T-cell (primary cell): ENCODE results near the gene EXOC3L1. TPM values are rescaled to one million over a fixed set of nuclear protein-coding genes. Genes with fewer than 3 reads are reported as not detected.

Experiments
- ATAC-seq, 4 experiments: fragments of 200-7000 bp in 3 of 4; fragments of 150-1000 bp in 1 of 4; cut with Tn5 transposase; replicated peaks in 1 of 4; 1 replicate in 3 of 4; 2 replicates in 1 of 4; pipeline ENCODE4 v1.10.0; 2021; ENCODE audit warnings: moderate library complexity in 3 of 4, mild to moderate bottlenecking in 2 of 4, moderate number of reproducible peaks in 1 of 4
- CTCF ChIA-PET, 2 donors: fragments of 300-600 bp; sonication (Branson Sonifier 250); formaldehyde crosslinking; loops; one replicate each; lab custom pipeline; 2022; ENCODE audit warnings: antibody characterized with exemption in 2 of 2; lab: Charles Lee
- POLR2A ChIA-PET, 2 donors: fragments of 300-600 bp; sonication (Branson Sonifier 250); formaldehyde crosslinking; loops; one replicate each; lab custom pipeline; 2022; ENCODE audit warnings: antibody characterized with exemption in 2 of 2; lab: Charles Lee
- DNase-seq, 35 experiments: peaks; one replicate each; pipeline versions ENCODE4 v3.0.0 to v3.0.0-alpha.2; 2013 to 2023
- H3K27ac ChIP-seq: one replicate; pipeline ENCODE4 v1.5.1; 2013; ENCODE audit warnings: low read length
- H3K27me3 ChIP-seq, 2 experiments: replicated peaks in 1 of 2; 1 replicate in 1 of 2; 2 replicates in 1 of 2; pipeline versions ENCODE4 v1.6.1 to v1.7.0; 2013; ENCODE audit warnings: low read length in 1 of 2, mixed read lengths in 1 of 2; ENCODE audit not compliant: control insufficient read depth in 2 of 2, insufficient read depth in 2 of 2; ENCODE audit errors: extremely low read depth in 1 of 2
- H3K36me3 ChIP-seq, 2 donors: 1 replicate in 1 of 2; 2 replicates in 1 of 2; pipeline versions ENCODE4 v1.6.1 to v1.7.0; 2013; ENCODE audit warnings: low read length in 1 of 2; ENCODE audit not compliant: control insufficient read depth in 2 of 2, insufficient read depth in 1 of 2; ENCODE audit errors: extremely low read depth in 1 of 2
- H3K4me1 ChIP-seq, 2 experiments: 1 replicate in 1 of 2; 2 replicates in 1 of 2; pipeline versions ENCODE4 v1.6.1 to v1.7.0; 2013; ENCODE audit warnings: low read length in 2 of 2, mixed read lengths in 1 of 2; ENCODE audit not compliant: insufficient read depth in 2 of 2, control insufficient read depth in 1 of 2; ENCODE audit errors: extremely low read depth in 1 of 2
- H3K4me3 ChIP-seq, 2 donors: 1 replicate in 1 of 2; 2 replicates in 1 of 2; pipeline versions ENCODE4 v1.5.1 to v1.7.0; 2013; ENCODE audit warnings: mild to moderate bottlenecking in 2 of 2, low read length in 1 of 2, moderate library complexity in 1 of 2; ENCODE audit not compliant: control insufficient read depth in 1 of 2; ENCODE audit errors: extremely low read depth in 1 of 2
- H3K9me3 ChIP-seq: 2 replicates; pipeline ENCODE4 v1.7.0; 2013
- H3K27ac Mint-ChIP-seq, 2 donors: one replicate each; pipeline ENCODE4 v1.8.0; 2020 to 2021; ENCODE audit warnings: mild to moderate bottlenecking in 2 of 2, mixed read lengths in 2 of 2
- H3K27me3 Mint-ChIP-seq, 2 donors: one replicate each; pipeline ENCODE4 v1.8.0; 2021 to 2022; ENCODE audit warnings: mixed read lengths in 2 of 2
- H3K36me3 Mint-ChIP-seq: one replicate; pipeline ENCODE4 v1.8.0; 2021; ENCODE audit warnings: mixed read lengths
- H3K4me1 Mint-ChIP-seq, 3 donors: one replicate each; pipeline ENCODE4 v1.8.0; 2020 to 2022; ENCODE audit warnings: mixed read lengths in 3 of 3, mild to moderate bottlenecking in 1 of 3
- H3K4me3 Mint-ChIP-seq, 3 donors: one replicate each; pipeline ENCODE4 v1.8.0; 2020 to 2022; ENCODE audit warnings: mild to moderate bottlenecking in 3 of 3, mixed read lengths in 3 of 3, moderate library complexity in 3 of 3
- H3K9me3 Mint-ChIP-seq, 3 donors: one replicate each; pipeline ENCODE4 v1.8.0; 2020 to 2022; ENCODE audit warnings: mixed read lengths in 3 of 3
- WGBS: methylation state at CpG from one replicate; pipeline ENCODE4 v1.1.5; 2013; ENCODE audit warnings: missing lambda C conversion rate; ENCODE audit not compliant: insufficient coverage; 5-methylcytosine and 5-hydroxymethylcytosine counted together
- total RNA-seq, 35 experiments: library from RNA in 6 of 35; stranded (reverse) in 6 of 35; fragments of 120-200 nt in 1 of 35; gene quantifications; one replicate each; pipeline versions ENCODE4 v1.2.1 to v1.2.4 and lab custom pipeline; 2013 to 2026

EXOC3L1 gene, protein sequence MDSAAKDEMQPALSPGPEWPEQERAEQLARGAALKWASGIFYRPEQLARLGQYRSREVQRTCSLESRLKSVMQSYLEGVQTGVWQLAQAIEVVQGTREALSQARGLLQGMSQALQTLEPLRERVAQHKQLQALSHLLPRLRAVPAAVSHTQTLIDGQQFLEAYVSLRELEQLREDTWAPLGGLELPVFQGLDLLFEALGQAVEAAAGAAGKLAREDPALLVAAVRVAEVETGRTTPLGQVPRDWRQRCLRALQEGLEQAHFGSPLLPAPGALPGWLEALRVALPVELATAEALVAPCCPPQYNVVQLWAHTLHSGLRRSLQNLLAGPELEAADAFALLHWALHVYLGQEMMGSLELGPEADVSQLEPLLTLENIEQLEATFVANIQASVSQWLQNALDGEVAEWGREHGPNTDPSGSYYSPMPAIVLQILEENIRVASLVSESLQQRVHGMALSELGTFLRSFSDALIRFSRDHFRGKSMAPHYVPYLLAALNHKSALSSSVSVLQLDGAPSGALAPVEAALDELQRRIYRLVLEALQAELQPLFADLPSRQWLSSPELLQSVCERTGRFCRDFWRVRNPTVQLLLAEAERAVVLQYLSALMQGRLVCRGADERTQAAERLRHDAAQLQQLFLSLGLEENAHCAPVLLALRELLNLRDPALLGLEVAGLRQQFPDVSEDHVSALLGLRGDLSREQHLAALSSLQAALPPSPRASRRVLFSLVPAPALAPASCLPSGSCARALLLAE
- total RNA-seq (under 1 TPM in 1 of 5 donors, not detected in 4; 0.25 TPM), total RNA-seq (lab: John Stamatoyannopoulos, UW) (0 to 0.18 (median 0) reads per million in 29 experiments)
- total RNA-seq (2013) = not detected

DNA sequence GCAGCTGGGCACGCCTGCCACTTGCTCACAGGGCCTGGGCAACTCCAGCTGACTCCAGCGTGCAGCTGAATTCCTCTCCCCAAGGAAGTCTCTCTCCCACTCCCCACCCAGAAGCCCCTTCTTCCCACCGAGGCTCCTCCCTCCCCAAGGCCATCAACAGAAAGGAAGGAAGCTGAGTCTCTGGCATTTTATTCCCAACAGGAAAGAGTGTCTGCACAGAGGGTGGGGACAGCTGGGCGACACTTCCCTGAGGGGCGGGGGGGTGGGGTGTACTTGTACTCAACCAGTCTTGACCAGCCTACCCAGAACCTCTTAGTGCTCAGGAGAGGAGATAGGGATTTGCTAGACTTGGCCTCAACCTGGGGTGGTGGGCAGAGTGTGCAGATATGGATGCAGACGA is at the start of gene EXOC3L1:
TSS of gene EXOC3L1 (minus strand) at position 96 of the 400 bp plus-strand sequence. CDS start 460 bp downstream, outside the sequence.
- peak within 1 kb of the TSS in 1 of 3 donors; percentile 87 for H3K4me3 Mint-ChIP-seq
- ChIA-PET POLR2A (no interaction called here), CTCF (interaction anchor here (0.5 to 0.7 kb wide), 2 partner anchors 22 to 43 kb away, joined by 3 read pairs; no protein-coding TSS in a partner anchor)
- H3K4me1 Mint-ChIP-seq = peaks cover 34 to 42% (median 39%) of the 10 kb centered on the region in 3 donors
- H3K36me3 Mint-ChIP-seq = peaks cover 3% of the 10 kb centered on the region
- 82% methylated on average over 3 of the region's 6 CpGs for WGBS
- H3K4me1 ChIP-seq = peaks cover 5 to 45% of the 10 kb centered on the region in 2 experiments
- no peak within 1 kb of the TSS for H3K27ac Mint-ChIP-seq
- peaks cover 0 to 33% of the 10 kb centered on the region in 2 experiments for H3K27me3 ChIP-seq
- ATAC-seq = no peak
- peaks cover 7 to 15% of the 10 kb centered on the region in 2 donors for H3K36me3 ChIP-seq
- peaks cover 0 to 6% of the 10 kb centered on the region in 2 donors for H3K27me3 Mint-ChIP-seq
- H3K27ac ChIP-seq = no peak within 1 kb of the TSS
- no peak for DNase-seq
- H3K4me3 ChIP-seq = no peak within 1 kb of the TSS
- no peaks in the 10 kb centered on the region for H3K9me3 Mint-ChIP-seq
- no peaks in the 10 kb centered on the region for H3K9me3 ChIP-seq

DNA sequence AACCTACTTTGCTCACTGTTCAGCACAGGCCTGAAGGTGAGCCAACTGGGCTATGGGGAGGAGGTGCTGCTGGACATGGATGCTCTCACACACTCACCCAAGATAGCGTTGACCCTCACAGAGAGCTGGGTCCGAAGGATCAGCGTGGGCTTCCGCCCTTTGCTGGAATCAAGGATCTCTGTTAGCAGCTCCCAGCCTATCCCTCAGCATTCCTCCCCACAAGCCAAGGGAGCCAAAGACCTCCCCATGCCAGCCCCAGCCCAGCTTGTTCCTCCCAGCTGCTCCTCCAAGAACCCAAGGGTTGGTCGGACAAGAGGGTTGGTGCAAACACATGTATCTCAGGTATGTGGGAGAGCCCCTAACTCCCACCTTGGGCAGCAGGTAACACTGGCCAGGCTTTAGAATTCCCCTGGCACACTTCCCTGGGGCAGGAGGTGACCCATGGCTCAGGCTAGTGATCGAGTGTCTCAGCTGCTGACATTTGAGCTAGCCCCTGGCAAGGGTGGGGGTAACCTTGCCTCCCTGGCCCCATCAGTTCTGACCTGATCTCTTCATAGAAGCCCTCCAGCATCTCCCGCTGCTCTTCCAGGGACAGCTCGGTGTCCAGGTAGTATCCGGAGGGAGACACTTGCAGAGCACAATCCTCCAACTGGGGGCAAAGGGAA is 49.0 kb upstream of the EXOC3L1 start:
- H3K27me3 Mint-ChIP-seq = no peaks in the 10 kb centered on the region

DNA sequence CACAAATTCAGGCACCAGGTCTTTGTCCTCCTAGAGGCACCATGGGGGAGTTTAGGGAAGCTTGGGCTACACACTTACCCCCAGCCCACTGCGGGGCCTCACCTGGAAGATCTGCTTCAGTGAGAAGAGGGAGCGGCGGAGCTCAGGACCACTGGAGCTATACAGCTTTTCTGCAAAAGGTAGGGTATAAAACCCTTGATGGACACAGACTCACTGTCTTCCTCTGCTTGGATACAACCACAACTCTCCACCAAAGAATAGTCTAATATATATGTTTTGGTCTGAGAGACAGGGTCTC is 48.3 kb upstream of the EXOC3L1 start:
- Mint-ChIP-seq H3K4me3 (no peak overlapping the region), H3K9me3 (no peaks in the 10 kb centered on the region), H3K36me3 (peaks cover 26% of the 10 kb centered on the region), H3K27me3 (no peaks in the 10 kb centered on the region), H3K4me1 (peaks cover 0 to 21% (median 12%) of the 10 kb centered on the region in 3 donors), H3K27ac (peak overlapping the region in 1 of 2 donors; percentile 37)
- ATAC-seq = no peak
- POLR2A ChIA-PET = no interaction called here
- no peaks in the 10 kb centered on the region for H3K9me3 ChIP-seq
- no peak overlapping the region for H3K4me3 ChIP-seq
- no CpG with 5 or more reads among the region's 3 CpGs for WGBS
- peaks cover 0 to 29% of the 10 kb centered on the region in 2 experiments for H3K4me1 ChIP-seq
- DNase-seq = no peak
- CTCF ChIA-PET = interaction anchor here in 1 of 2 donors (0.6 kb wide), 1 partner anchor 208 kb away, joined by 3 read pairs; no protein-coding TSS in a partner anchor
- no peak overlapping the region for H3K27ac ChIP-seq
- H3K27me3 ChIP-seq = no peaks in the 10 kb centered on the region
- H3K36me3 ChIP-seq = peaks cover 31 to 49% of the 10 kb centered on the region in 2 donors

More for the DNA sequence above, 49.0 kb upstream of the EXOC3L1 start:
- H3K4me3 ChIP-seq = no peak overlapping the region
- DNase-seq = no peak
- ATAC-seq = no peak
- H3K27ac Mint-ChIP-seq = peak overlapping the region; percentile 22 to 37
- H3K9me3 Mint-ChIP-seq = no peaks in the 10 kb centered on the region
- H3K4me1 Mint-ChIP-seq = peaks cover 2 to 28% (median 16%) of the 10 kb centered on the region in 3 donors
- no peak overlapping the region for H3K4me3 Mint-ChIP-seq
- ChIA-PET CTCF (interaction anchor here in 1 of 2 donors (1.1 kb wide), 1 partner anchor 41 kb away, joined by 4 read pairs; no protein-coding TSS in a partner anchor), POLR2A (no interaction called here)
- no peaks in the 10 kb centered on the region for H3K9me3 ChIP-seq
- H3K36me3 Mint-ChIP-seq = peaks cover 23% of the 10 kb centered on the region
- no peak overlapping the region for H3K27ac ChIP-seq
- peaks cover 31 to 43% of the 10 kb centered on the region in 2 donors for H3K36me3 ChIP-seq
- WGBS = 100% methylated on average over 5 of the region's 9 CpGs
- H3K4me1 ChIP-seq = peaks cover 0 to 36% of the 10 kb centered on the region in 2 experiments
- H3K27me3 ChIP-seq = no peaks in the 10 kb centered on the region

GRCh38 chr16:67237396-67238277 is 47.7 kb upstream of the EXOC3L1 start:
- 100% methylated on average over 1 of the region's 16 CpGs for WGBS
- no peak overlapping the region for H3K4me3 ChIP-seq
- H3K9me3 ChIP-seq = no peaks in the 10 kb centered on the region
- no peaks in the 10 kb centered on the region for H3K27me3 ChIP-seq
- H3K4me1 ChIP-seq = peaks cover 0 to 29% of the 10 kb centered on the region in 2 experiments
- Mint-ChIP-seq H3K27ac (peak overlapping the region in 1 of 2 donors; percentile 55), H3K36me3 (peaks cover 26% of the 10 kb centered on the region), H3K27me3 (no peaks in the 10 kb centered on the region), H3K4me1 (peaks cover 0 to 21% (median 11%) of the 10 kb centered on the region in 3 donors), H3K9me3 (no peaks in the 10 kb centered on the region), H3K4me3 (no peak overlapping the region)
- no peak overlapping the region for H3K27ac ChIP-seq
- ATAC-seq (no peak), DNase-seq (no peak)
- H3K36me3 ChIP-seq = peaks cover 31 to 50% of the 10 kb centered on the region in 2 donors
- ChIA-PET POLR2A (no interaction called here), CTCF (interaction anchor here in 1 of 2 donors (0.6 kb wide), 1 partner anchor 208 kb away, joined by 3 read pairs; no protein-coding TSS in a partner anchor)

- ChIA-PET CTCF (interaction anchor here in 1 of 2 donors (0.7 kb wide), 1 partner anchor 39 kb away, joined by 5 read pairs; no protein-coding TSS in a partner anchor), POLR2A (no interaction called here)
- peaks cover 0 to 26% of the 10 kb centered on the region in 2 experiments for H3K4me1 ChIP-seq
- H3K36me3 ChIP-seq = peaks cover 31 to 53% of the 10 kb centered on the region in 2 donors
- peak overlapping the region; percentile 57 for H3K27ac ChIP-seq
- Mint-ChIP-seq H3K27me3 (no peaks in the 10 kb centered on the region), H3K36me3 (peaks cover 26% of the 10 kb centered on the region), H3K4me3 (peak overlapping the region; percentile 43 to 72 (median 57)), H3K4me1 (peaks cover 0 to 18% (median 9%) of the 10 kb centered on the region in 3 donors), H3K27ac (peak overlapping the region; percentile 91 to 92), H3K9me3 (no peaks in the 10 kb centered on the region)
- WGBS = 95% methylated on average over 20 of the region's 50 CpGs
- DNase-seq = peak; percentile 30 to 79 (median 63)
- peak overlapping the region in 1 of 2 donors; percentile 27 for H3K4me3 ChIP-seq
- H3K9me3 ChIP-seq = no peaks in the 10 kb centered on the region
- ATAC-seq = peak; percentile 65 to 82 (median 72)
- no peaks in the 10 kb centered on the region for H3K27me3 ChIP-seq
Measured at GRCh38 chr16:67236563-67237395, 46.8 kb upstream of the EXOC3L1 start.
